ENCODE measurements around the gene POLR2C.

DNA sequence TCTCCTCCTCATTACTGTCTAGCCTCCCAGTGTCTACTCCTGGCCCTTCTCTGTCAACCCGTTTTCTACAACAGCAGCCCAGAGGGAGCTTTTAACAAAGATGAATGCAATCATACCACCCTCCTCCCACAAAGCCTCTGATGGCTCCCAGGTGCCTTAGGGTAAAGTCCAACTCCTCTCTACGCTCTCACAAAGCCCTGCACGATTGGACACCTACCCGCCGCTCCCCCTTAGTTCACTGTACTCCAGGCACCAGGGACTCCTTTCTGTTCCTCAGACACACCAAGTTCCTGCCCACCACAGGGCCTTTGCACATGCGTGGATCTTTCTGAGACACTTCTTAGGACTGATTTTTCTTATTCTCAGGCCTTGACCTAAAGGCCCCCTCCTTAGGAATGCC, 56.4 kb downstream of the POLR2C start:
- TF ChIP-seq ZBTB7A (CRISPR knock-in tag; IDR thresholded peaks at IDR 0.05): no peak
- no peak for TF ChIP-seq BORCS8-MEF2B (CRISPR knock-in tag; IDR thresholded peaks at IDR 0.05)
- TF ChIP-seq ZBTB14 (CRISPR knock-in tag; IDR thresholded peaks at IDR 0.05): no peak
- TF ChIP-seq ZKSCAN8 (CRISPR knock-in tag; IDR thresholded peaks at IDR 0.05; ENCODE audit: borderline replicate concordance): no peak
- no peak for TF ChIP-seq ZBTB40 (IDR thresholded peaks at IDR 0.05)
- no peak for TF ChIP-seq ZBTB40 (CRISPR knock-in tag; IDR thresholded peaks at IDR 0.05)
- TF ChIP-seq AGO2 (optimal IDR thresholded peaks at IDR 0.05; ENCODE audit: low read depth, low read length): no peak
